ENCODE measurements around the gene PRKN.
"Not testable (repeated sequence)": the region's sequence is repeated elsewhere in the genome, so short reads cannot be mapped to it uniquely, and the experiment has no call there.

PRKN gene

GRCh38 chr6:161354276-161354840 is 1373.2 kb downstream of the PRKN start:
- DNase-seq, result no peak

GRCh38 chr6:161353208-161353613 is 1374.4 kb downstream of the PRKN start:
- no peak for DNase-seq

GRCh38 chr6:161351858-161352257 is 1375.7 kb downstream of the PRKN start:
- no peak for DNase-seq

- no peak for DNase-seq
Observed at GRCh38 chr6:161349886-161350285, 1377.7 kb downstream of the PRKN start.

GRCh38 chr6:161348628-161348994 is 1379.0 kb downstream of the PRKN start:
- no peak for DNase-seq

GRCh38 chr6:161347988-161348627 is 1379.5 kb downstream of the PRKN start:
- DNase-seq, result no peak

GRCh38 chr6:161347125-161347524 is 1380.4 kb downstream of the PRKN start:
- DNase-seq, result no peak

- no peak for DNase-seq
Observed at GRCh38 chr6:161346717-161347116, 1380.8 kb downstream of the PRKN start.

- DNase-seq, result no peak
Observed at GRCh38 chr6:161344626-161345025, 1382.9 kb downstream of the PRKN start.

GRCh38 chr6:161342039-161342438 is 1385.5 kb downstream of the PRKN start:
- no peak for DNase-seq

- no peak for DNase-seq
Observed at GRCh38 chr6:161341638-161342037, 1385.9 kb downstream of the PRKN start.

- DNase-seq, result no peak
Observed at GRCh38 chr6:161338015-161338414, 1389.6 kb downstream of the PRKN start.

- no peak for DNase-seq
Observed at GRCh38 chr6:161336479-161336878, 1391.1 kb downstream of the PRKN start.

- no peak for DNase-seq
Observed at GRCh38 chr6:161333410-161333809, 1394.2 kb downstream of the PRKN start.

GRCh38 chr6:161331402-161332081 is 1396.0 kb downstream of the PRKN start:
- not testable (repeated sequence) for DNase-seq

GRCh38 chr6:161327360-161327953 is 1400.1 kb downstream of the PRKN start:
- DNase-seq, result no peak

- DNase-seq, result no peak
Observed at GRCh38 chr6:161319231-161319630, 1408.3 kb downstream of the PRKN start.

- DNase-seq, result no peak
Observed at GRCh38 chr6:161318456-161318855, 1409.1 kb downstream of the PRKN start.

- no peak for DNase-seq
Observed at GRCh38 chr6:161316531-161316930, 1411.0 kb downstream of the PRKN start.

GRCh38 chr6:161315246-161315917 is 1412.2 kb downstream of the PRKN start:
- not testable (repeated sequence) for DNase-seq

- not testable (repeated sequence) for DNase-seq
Observed at GRCh38 chr6:161314541-161315245, 1412.9 kb downstream of the PRKN start.

- no peak for DNase-seq
Observed at GRCh38 chr6:161313940-161314509, 1413.5 kb downstream of the PRKN start.
